CD4-positive, alpha-beta T cell treated with Interleukin-6 at 100 ng/mL for 8 hours (primary cell): ENCODE data around the gene CDKAL1.
A peak's percentile ranks its signal among the peaks of the same experiment; 100 is the strongest.
"Not testable (repeated sequence)": the region's sequence is repeated elsewhere in the genome, so short reads cannot be mapped to it uniquely, and the experiment has no call there.

Experiments used
- DNase-seq: peaks from one replicate; pipeline ENCODE4 v3.0.0-alpha.2; 2020; ENCODE audit warnings: mixed read lengths, low spot score

CDKAL1 gene

GRCh38 chr6:20534295-20535262 lies at the start of gene CDKAL1:
CDKAL1 (plus strand) TSS chr6:20534457; CDS start chr6:20546351, 11,894 bp downstream.
- DNase-seq = peak; percentile 87

- no peak for DNase-seq
Observed at GRCh38 chr6:20486641-20487040, 47.6 kb upstream of the CDKAL1 start.

DNA sequence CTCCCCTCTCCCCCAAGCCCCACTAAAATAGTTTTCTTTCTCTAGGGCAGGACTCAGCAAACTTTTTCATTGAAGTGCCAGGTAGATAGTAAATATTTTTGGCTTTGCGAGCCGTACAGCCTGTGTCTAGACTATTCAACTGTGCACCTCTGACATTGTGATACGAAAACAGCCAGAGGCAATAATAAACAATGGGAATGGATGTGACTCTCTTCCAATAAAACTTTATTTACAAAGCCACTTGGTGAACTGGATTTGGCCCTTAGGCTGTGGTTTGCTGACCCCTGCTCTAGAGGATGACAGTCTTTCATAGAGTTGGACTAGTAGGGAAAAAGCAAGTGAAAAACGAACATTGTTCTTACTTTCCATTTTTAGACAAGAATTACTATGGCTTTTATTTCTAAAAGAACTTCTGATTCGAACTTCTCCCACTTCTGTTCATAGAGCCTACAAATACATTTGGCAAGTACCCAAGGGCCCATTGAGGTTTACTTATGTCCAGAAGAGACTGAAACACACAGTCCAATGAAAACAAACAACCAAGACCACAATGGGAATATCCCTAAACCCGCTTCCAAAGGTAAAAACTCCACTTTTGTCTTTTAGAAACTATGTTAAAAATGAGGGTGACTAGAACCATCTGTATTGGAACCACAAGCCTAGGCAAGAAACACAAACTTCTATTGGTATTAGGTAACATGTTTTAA lies 46.4 kb upstream of the CDKAL1 start:
- DNase-seq = no peak

- DNase-seq = no peak
Observed at GRCh38 chr6:20490591-20490990, 43.7 kb upstream of the CDKAL1 start.

- no peak for DNase-seq
Observed at GRCh38 chr6:20492099-20492498, 42.2 kb upstream of the CDKAL1 start.

- DNase-seq = no peak
Observed at GRCh38 chr6:20497216-20498040, 36.8 kb upstream of the CDKAL1 start.

DNA sequence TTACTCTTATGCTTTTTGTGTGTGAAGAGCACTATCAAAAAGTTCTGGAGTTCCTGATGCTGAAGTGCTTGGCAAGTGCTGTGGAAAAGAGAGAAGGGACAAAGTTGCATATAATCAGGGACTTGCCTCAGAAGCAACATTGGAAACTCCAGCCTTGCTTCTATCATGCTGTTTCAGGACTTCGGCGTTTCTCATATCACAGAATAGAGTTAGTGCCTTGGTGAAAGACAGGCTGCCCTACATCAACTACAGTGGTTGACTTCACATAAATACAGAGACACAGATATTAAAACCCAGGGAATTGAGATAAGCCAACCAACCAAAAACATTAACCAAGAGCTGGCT lies 36.2 kb upstream of the CDKAL1 start:
- DNase-seq = no peak

- no peak for DNase-seq
Observed at GRCh38 chr6:20509212-20509611, 25.0 kb upstream of the CDKAL1 start.

GRCh38 chr6:20511852-20512251 lies 22.4 kb upstream of the CDKAL1 start:
- no peak for DNase-seq

- DNase-seq = not testable (repeated sequence)
Observed at GRCh38 chr6:20525208-20525607, 9.0 kb upstream of the CDKAL1 start.

DNA sequence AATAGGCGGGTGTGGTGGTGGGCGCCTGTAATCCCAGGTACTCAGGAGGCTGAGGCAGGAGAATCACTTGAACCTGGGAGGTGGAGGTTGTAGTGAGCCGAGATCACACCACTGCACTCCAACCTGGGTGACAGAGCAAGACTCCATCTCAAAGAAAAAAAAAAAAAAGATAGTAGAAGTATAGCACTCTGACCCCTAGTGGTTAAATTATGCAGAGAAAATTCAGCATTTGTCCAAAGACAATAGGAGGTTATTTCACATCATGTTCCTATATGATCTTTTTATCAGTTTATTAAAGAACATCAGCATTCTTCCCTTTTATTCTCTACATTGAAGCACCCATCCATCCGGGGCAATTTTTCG lies 5.2 kb upstream of the CDKAL1 start:
- DNase-seq = peak; percentile 48

GRCh38 chr6:20532881-20533280 lies 1.4 kb upstream of the CDKAL1 start:
- no peak for DNase-seq

GRCh38 chr6:20533746-20534294 lies 437 bp upstream of the CDKAL1 start:
- no peak for DNase-seq

DNA sequence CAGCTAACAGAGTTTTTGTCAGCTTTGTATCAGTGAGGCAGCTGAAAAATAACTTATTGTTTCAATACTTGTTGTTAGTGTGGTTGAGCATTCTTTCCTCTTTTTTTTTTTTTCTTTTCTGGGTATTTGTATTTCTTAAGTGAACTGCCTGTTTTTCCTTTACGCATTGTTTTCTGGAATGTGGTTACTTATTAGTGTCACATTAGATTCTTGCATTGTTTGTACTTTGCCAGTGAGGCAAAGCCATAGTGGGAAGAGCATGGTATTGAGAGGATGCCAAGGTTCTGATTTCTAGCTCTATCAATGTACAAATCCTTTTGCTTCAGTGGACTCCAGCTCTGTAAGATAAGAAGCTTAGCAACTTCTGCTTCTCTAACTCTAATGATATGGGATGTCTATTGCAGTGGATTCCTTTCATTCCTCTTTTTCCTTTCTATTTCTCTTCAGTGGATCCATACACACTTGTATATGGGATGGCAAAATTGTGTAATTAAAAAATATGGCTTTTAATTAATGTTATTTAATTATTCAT lies 3.9 kb downstream of the CDKAL1 start:
- DNase-seq = no peak

DNA sequence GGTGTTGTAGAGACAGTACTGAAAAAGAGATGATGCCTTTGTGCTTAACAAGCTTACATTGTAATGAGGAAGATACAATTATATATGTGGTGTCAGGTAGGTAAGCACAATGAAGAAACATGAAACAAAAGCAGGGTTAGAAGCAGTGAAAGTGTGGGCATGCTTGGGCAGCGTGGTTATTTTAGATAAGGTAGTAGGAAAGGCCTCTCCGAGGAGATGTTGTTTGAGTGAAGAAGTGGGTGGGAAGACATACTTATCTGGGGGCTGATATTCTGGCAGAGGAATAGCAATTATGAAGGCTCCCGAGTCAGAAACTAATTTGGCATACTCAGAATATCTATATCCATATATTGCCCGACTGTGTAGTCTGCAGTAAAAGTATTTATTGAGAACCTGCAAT lies 4.7 kb downstream of the CDKAL1 start:
- no peak for DNase-seq

- no peak for DNase-seq
Observed at GRCh38 chr6:20539387-20539786, 5.1 kb downstream of the CDKAL1 start.

- DNase-seq = no peak
Observed at GRCh38 chr6:20540683-20541082, 6.4 kb downstream of the CDKAL1 start.

GRCh38 chr6:20541382-20541781 lies 7.1 kb downstream of the CDKAL1 start:
- DNase-seq = no peak

DNA sequence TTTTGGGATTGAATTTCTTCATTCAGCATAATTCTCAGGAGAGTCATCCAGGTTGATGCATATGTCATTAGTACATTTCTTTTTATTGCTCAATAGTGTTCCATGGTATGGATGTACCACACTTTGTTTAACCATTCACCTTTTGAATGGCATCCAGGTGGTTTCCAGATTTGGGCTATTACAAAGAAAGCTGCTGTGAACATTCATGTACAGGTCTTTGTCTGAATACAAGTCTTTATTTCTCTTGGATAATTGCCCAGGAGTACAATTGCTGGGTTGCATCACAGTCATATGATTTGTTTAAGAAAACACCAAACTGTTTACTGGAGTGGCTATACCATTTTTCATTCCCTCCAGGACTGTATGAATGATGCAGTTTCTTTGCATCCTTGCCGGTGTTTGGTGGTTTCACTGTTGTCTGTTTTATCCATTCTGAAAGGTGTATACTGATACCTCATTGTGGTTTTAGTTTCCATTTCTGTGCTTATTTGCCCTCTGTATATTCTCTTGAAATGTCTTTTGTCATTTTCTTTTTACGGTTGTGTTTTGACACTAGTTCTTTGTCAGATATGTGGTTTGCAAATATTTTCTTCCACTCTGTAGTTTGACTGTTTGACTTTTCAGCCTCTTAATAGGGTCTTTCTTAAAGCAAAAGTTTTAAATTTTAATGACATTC lies 8.8 kb downstream of the CDKAL1 start:
- DNase-seq = no peak

- DNase-seq = no peak
Observed at GRCh38 chr6:20548264-20548663, 14.0 kb downstream of the CDKAL1 start.

DNA sequence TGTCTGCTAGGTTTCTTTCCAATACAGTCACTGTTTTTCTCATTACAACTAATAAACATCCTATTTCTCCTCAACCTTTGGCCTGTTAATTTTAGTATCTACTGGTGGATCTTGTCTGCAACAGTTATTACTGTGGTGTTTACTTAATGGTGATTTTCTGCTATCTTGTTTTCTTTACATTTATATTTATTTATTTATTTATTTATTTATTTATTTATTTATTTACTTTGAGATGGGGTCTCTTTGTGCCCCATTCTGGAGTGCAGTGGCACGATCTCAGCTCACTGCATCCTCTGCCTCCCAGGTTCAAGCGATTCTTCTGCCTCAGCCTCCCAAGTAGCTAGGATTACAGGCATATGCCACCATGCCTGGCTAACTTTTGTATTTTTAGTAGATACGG lies 15.1 kb downstream of the CDKAL1 start:
- DNase-seq = not testable (repeated sequence)
